NCI-H774 (cell line): Measurements from ENCODE around the gene KCNMB2.
"Not testable (repeated sequence)": the region's sequence is repeated elsewhere in the genome, so short reads cannot be mapped to it uniquely, and the experiment has no call there.

ENCODE experiments used
- DNase-seq: peaks from one replicate; lab custom pipeline; 2025; lab: John Stamatoyannopoulos, UW

Gene KCNMB2

DNA sequence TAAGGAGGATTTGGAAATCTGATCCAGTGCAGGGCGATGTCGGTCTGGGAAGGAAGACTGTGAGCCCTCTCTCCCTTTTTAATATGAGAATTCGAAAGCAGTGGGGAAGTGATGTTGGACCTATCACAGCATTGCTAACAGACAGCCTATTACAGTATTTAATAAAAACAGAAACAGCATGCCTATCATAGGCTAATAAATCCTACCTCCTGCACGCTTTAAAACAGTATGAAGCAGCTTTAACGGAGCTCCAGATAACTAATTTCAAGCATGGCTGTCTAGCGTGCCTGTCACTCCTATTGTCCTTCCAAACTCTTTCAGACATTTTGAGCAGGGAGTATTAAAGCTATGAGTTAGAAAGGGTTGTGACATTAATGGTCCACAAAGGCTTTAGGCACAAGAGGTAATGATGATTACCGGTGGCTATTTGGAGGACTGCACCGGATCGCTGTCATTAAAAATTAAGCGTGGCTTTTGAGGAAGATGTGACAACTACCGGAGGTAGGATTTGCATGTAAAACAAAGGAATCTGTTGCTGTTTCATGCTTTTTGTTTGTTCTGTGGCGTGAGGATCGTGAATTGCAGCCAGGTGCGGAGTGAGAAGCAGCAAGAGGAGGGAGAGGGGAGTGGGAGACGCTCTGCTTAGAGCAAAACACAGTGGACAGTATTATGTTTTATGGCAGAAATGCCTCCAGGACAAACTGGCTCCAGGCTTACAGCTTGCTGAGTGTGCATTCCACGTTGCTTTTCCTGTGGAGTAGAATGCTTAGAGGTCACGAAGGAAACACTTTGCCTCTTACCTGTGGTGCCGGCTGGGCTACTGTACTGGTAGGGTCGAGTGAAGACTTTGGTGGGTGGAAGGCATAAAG, at the start of gene KCNMB2:
TSS of gene KCNMB2 (plus strand) at position 226 of the 869 bp plus-strand sequence.
- peak; percentile 86 for DNase-seq

DNA sequence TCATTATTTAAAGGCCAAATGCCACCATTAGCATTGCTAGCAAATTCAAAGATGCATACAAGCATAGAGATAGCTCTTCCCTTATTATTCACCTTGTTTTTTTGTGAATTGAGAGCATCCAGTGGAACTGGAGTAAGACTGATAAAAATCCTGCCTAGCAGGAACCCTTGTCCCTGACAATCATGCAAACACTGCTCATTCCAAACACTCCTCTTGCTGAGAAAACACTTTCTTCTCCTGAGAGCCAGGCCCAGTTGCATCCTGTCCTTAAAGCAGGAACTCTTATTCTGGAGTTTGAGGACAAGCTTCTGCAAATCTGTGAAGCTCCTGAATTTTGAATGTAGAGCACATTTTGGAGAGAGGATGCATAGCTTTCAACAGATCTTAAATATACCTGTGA, 49.3 kb upstream of the KCNMB2 start:
- no peak for DNase-seq

DNA sequence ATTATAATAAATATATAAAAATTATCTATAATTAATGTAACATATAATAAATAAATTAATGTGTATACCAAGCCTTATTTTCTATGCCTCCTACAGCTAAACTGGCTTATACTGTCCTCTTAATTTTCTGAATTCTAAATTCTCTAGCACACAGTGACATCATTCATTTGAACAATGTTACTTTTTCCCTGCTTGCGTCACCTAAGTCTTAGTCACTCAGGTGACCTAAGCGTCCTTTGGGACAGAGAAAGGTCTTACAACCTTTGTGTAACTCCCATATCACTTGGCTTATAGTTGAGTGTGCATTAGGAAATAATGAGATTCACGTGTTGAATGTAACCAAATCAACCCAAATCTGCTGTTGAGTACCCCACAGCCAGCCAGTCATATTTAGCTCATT, 48.5 kb upstream of the KCNMB2 start:
- no peak for DNase-seq

DNA sequence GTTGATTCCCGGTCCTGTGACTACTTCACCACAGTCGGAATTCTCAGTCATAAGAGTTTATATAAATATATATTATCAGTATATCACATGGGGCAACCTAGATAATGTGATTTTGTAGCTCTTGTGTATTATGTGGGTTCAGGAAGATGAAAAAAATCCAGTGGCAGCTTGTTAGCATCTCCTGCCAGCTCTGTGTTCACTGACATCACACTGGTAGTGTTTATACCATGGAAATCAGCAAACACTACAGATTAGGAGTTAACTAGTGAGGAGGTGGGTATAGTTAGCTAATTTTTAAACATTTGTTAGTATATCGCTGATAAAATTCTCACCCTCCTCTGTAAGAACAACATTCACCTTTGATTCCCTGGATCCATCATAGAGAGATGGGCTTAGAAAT, 44.5 kb upstream of the KCNMB2 start:
- DNase-seq: peak; percentile 13

DNA sequence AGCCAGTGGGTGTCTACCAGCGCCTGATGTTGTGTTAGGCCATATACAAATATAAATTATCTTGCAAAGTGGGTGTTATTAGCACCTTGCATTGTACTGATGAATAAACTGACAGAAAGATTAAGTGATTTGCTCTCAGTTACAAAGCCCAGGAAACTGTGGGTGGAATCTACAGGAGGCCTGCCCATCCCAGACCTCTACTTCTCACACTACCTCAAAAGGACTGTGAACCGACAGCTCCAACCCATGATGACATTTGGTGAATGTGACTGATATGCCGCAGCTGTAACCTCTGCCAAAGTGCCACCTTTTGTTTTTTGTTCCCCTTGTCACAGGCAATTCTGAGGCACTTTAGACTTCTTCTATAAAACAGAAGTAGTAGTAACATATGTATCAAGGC, 43.7 kb upstream of the KCNMB2 start:
- DNase-seq: peak; percentile 88

DNA sequence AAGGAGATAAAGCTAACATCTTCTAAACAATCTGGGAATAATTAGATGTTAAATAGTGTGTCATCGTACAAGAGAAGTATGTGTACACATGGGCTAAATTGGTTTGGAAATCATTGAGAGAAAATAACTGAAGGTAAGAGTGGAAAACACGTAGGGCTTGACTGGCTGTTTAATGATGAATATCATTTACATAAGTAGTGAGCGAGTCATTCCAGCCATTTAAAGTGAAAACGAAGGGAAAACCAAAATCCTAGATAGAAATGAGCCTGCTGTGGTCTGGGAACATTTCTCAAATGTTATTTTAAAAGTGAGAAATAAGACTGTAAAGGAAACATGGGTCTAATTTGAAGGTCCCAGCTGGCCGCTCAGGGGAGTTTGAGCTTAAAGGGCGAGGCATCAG, 41.9 kb upstream of the KCNMB2 start:
- DNase-seq: no peak

DNA sequence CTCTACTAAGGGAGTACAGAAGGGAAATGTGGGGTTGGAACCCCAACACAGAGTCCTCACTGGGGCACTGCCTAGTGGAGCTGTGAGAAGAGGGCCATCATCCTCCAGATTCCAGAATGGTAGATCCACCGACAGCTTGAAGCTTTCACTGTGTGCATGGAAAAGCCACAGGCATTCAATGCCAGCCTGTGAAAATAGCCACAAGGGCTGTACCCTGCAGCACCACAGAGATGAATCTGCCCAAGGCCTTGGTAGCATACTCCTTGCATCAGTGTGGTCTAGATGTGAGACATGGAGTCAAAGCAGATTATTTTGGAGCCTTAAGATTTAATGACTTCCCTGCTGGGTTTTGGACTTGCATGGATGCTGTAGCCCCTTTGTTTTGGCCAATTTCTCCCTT, 39.3 kb upstream of the KCNMB2 start:
- no peak for DNase-seq

DNA sequence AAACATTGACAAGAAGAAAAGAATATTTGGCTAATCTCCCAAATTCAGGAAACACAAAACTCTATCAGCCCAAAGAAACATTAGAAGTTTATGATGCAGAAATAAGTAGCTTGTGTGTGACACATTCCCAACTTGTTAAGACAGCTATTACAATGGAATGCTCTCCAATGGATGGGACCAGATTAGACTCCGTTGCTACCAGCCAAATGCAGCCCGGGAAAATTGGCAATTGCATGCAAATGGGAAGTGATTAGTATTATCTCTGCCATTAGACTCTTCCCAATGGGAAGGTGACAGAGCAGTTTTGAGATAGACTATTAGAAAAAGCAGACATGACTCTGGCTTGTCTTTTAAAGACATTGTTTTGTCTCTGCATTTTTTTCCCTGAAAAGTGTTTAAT, 37.4 kb upstream of the KCNMB2 start:
- no peak for DNase-seq

DNA sequence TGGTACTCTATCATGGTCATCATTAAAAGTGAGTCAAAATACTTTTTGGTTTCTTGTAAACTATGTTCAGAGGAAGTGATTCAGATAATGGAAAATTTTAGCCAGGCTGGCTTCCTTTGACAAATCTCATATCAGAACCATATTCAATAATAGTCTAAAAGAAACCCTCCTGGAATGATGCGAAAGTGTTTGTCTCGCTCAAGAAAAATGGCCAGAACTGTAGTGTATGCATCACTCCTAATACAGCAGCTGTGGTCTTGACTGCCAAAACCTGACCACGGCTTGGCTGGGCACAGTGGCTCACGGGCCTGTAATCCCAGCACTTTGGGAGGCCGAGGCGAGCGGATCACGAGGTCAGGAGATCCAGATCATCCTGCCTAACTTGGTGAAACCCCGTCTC, 35.6 kb upstream of the KCNMB2 start:
- no peak for DNase-seq

DNA sequence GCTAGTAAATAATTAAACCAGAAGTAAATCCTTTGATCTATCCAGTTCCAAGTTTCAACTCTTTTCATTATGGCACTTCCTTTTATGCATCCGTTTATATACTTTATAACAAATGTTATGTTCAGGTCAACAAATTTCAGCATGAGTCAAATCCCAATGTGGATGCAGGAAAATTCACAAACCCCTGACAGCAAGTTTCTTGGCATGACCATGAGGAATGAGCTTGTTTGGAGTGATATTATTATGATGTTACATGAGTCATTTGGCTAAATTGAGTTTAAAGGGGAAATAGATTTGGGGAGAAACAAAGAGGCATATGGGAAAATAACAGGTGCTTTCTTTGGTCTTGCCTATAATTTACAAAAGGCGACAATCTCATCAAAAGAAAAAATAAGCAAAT, 32.1 kb upstream of the KCNMB2 start:
- no peak for DNase-seq

DNA sequence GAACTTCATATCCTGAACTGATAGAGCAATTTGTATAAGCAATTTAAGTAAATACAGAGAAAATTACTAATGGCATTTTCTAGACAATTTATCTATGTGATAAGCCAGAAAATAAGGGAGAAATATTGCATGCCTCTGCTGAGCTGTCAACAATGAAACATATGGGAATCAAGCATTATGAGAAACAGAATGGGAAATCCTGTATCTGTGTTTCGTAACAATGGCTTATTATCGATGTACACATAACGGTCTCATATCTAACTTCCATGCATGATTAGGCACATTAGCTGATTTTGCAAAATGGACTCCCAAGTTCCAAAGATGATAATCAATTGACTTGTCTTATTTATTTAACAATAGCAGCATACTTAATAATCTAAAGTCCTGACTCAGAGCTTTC, 30.4 kb upstream of the KCNMB2 start:
- DNase-seq: no peak

DNA sequence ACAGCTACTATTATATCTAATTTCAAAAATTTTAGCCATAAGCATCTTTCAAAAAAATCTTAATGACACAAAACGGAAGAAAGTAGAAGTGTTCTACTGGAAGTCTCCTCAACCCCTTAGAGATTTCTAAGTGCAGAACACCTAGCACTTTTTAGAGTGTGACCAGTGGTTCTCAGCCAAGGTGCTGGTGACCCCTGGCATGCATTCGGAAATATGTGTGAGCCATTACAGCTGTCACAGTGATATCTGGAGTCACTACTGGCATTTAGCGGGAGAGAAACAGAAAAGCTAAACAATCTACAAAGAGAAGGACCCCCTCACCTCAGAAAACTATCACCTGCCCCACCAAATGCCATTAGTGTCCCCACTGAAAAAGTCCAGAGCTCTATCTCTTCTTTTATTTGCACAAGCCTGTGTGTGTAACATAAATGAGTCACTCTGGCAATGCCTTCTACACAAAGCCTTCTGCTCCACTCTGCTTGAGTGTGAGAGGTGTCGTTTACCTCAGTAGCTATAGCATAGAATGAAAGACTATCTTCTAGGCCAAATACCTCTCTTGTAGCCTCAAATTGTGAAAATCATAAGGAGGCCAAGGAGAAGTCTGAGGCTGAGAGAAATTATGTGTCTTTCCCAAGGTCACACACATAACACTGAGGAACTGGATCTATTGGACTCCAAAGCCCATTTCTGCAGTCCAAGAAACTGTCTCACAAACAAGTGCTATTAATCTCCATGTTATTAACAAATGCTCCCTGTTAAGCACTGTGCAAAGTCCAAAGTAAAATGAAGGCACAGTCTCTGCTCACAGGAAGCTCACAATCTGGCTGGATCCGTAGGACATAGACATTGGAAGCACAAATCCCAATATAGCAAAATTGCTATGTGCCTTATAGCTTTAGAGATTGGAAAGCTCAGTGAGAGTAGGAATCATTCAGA, 28.5 kb upstream of the KCNMB2 start:
- peak; percentile 30 for DNase-seq

DNA sequence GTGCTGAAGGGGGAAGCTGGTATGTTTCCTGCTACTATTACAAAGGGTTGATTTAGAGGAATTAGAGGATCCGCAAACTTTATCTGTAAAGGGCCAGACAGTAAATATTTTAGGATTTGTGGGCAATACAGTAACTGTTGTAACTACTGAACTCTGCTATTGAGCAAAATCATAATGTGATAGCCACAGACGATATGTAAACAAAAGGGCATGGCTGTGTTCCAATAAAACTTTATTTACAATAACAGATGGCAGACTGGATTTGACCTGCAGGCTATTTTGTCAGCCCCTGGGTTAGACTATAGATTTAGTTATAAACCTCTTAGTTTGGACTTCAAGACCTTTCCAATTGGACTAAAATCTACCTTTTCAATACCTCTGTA, 27.8 kb upstream of the KCNMB2 start:
- peak; percentile 42 for DNase-seq

DNA sequence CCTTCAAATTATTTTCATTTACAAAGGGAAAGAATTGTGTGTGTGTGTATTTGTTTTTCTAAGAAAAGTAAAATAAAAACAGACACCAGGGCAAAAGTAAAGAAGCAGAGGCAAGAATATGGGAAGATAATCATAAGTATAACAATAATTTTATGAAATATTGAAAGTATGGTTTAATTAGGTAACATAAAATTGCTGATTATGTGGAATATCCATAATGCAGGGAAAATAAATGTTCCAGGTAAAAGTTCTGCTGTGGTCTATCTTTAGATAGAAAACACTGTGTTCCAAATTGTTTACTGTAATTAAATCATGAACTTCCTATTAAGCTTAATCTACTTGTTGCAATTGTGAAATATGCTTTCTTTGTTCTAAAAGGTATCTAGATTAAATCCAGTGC, 25.7 kb upstream of the KCNMB2 start:
- no peak for DNase-seq

DNA sequence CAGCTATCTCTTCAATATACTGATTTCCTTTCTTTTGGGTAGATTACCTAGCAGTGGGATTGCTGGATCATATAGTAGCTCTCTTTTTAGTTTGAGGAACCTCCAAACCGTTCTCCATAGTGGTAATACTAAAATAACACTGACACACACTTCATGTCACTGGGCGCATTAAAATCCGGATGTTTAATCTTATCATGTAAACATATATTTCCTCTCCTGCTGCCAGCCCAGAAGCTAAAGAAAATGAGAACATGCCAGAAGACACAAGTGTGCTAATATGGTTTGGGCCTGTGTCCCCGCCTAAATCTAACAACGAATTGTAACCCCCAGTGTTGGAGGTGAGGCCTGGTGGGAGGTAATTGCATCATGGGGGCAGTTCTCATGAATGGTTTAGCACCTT, 23.6 kb upstream of the KCNMB2 start:
- DNase-seq: no peak

DNA sequence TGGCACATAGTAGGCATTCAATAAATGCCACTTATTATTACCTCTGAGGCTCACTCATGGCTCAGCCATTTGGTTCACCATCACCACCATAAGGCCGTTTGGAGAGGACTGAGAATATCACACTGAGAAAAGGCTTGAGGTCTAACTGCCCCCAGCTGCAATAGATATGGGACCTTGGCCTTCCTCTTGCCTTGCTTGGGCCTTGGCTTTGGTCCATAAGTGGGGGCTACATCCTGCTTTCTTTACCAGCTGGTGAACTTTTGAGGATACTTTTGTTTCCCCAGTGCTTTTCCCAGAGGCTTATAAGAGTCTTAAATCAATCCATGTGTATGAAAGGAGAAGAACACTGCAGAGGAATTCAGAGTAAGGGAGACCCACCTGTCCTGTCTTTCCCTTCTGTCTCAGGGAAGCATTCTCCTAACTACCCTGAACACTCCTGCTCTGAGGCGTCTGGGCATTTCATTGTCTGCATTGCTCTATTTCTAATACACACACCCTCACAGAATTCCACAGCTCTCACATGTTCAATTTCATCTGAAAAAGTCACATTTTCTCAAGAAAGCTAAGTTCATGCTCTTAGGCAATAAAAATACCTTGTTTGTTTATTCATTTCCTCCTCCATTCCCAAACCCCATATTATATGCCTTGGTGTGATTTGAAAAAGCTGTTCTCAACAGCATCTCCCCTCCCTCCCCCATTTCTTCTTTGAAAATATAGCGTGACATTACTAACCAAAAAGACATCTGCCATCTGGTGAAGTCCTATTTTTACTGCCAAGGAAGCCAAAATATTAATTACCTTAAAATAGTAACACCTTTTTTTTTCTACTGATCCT, 22.5 kb upstream of the KCNMB2 start:
- no peak for DNase-seq

DNA sequence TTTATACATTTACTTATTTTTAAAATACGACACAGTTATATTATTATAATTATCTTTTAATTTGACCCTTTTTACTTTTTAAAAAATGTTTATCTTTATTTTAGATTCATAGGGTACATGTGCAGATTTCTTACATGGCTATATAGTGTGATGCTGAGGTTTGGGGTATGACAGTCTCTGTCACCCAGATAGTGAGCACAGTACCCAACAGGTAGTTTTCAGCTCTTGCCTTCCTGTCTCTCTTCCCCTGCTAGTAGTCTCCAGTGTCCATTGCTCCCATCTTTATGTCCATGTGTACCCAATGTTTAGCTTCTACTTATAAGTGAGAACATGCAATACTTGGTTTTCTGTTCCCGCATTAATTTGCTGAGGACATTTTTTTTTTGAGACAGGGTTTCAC, 21.8 kb upstream of the KCNMB2 start:
- DNase-seq: no peak

DNA sequence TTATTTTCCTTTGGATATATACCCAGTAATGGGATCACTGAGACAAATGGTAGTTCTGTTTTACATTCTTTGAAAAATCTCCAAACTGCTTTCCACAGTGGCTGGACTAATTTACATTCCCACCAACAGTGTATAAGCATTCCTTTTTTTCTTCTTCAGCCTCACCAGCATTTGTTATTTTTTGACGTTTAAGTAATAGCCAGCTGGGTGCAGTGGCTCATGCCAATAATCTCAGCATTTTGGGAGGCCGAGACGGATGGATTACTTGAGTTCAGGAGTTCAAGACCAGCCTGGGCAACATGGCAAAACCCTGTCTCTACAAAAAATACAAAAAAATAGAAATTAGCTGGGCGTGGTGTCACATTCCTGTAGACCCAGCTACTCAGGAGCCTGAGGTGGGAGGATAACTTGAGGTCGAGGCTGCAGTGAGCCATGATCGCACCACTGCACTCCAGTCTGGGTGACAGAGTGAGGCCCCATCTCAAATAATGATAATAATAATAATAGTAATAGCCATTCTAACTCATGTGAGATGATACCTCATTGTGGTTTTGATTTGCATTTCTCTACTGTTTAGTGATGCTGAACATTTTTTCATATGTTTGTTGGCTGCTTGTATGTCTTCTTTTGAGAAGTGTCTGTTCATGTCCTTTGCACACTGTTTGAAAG, 21.0 kb upstream of the KCNMB2 start:
- not testable (repeated sequence) for DNase-seq

DNA sequence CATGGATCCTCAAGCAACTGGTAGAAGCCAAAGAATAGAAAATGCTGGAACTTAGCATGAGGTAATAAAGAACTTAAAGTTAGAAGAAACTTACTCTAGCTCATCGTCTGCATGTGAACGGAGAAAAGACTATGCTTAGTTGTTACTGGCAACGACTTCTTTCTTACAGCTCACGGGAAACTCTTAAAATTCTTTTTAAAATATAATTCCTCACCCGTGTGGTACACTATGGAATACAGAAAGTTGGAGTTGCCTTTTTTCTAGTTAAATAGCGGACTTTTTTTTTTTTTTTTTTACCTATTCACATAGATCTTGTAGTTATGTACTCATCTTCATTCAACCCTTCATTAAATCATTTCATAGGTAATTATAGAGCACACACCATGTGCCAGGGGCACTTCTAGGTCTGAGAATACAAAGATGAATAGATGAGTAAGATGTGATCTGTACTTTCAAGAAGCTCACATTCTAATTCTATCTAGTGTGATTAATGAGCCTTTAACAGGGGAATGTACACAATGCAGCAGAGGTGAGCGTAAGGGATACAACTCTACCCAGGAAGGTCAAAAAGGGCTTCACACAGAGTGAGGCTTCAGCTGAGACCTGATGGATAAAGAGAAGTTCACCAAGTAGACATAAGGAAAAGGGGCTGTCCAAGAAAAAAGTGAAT, 18.4 kb upstream of the KCNMB2 start:
- no peak for DNase-seq

DNA sequence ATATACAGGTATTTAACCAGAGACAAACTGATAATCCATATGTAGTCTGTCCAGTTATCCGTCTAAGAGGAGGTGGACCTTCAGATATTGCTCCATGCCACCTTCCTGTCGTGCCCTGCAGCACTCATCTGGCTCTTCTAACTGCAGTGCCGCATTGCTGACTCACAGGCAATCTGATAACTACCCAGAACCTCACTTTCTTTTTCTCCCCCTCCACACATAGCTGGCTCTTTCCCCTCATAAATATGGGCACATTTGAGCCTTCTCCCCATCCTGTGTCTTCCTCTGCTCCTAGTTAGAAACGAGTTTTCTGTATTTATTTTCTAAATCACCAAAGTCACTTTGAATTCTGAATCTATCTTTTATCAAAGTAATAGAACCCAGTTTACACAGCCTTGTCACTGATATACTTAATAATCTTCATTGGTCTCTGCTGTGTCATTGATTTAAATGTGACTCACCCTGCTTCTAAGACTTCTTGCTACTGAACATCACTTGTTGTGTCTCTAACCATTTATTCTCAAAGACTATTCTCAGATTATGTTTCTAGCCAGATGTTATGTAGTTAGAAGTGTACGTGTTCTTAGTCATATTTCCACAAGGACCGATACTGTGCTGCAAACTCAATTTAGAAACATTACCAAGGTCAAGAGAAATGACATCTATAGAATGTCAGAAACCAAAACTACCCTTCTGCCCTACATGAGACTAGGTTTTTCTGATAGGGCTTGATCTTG, 17.4 kb upstream of the KCNMB2 start:
- DNase-seq: no peak
